HG03520 (cell line): ENCODE measurements around the gene OGFOD2.
"Not testable (repeated sequence)": the region's sequence is repeated elsewhere in the genome, so short reads cannot be mapped to it uniquely, and the experiment has no call there.

Experiments used
- ATAC-seq: cut with Tn5 transposase; IDR thresholded peaks from one replicate; pipeline ENCODE4 v1.9.1; 2021; ENCODE audit warnings: mild to moderate bottlenecking, moderate library complexity; ENCODE audit not compliant: unreplicated experiment

OGFOD2 gene

GRCh38 chr12:123001464-123001863 is 26.4 kb downstream of the OGFOD2 start:
- ATAC-seq = no peak

DNA sequence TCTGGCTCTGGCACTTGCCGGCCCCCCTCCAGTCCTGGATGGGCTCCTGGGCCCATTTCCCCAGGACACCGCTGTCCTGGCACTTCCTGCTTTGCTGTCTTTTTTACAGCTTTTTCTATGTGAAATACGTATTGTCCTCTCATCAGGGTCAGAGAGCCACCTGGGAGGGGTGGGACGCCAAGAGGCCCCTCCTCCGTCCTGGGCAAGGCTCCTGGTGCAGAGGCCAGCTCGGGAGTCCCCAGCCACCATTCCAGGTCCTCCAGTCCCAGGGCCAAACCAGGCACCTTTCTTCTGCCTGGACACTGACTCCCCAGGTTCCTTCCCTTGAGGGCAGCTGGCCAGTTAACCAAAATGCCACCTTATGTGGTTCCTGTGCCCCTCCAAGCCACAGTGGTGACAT is 28.2 kb downstream of the OGFOD2 start:
- no peak for ATAC-seq

GRCh38 chr12:123004287-123004686 is 29.2 kb downstream of the OGFOD2 start:
- ATAC-seq = no peak

DNA sequence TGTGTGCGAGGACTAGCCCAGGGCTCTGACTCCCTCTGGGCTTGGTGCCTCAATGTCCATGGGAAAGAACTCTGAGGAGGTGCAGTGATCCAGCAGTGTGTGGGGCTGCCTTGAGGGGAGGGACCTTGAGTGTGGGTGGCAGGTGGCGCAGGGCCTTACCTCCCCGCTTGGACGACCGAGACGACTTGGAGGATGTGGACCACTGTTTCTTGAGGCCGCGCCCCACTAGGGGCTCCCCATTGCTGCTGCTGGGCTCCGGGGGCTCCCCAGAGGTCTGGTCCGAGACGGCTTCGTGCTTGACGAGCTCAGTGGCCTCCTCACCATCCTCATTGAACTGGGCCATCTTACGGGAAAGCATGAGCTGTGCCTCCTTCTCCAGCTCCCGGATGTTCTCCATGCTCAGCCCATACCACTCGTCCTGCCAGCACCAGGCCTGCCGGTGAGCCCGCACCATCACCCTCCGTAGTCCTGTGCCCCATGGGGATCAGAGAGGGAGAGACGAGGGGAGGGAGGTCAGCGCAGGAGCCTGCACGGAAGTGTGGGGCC is 30.1 kb downstream of the OGFOD2 start:
- no peak for ATAC-seq

DNA sequence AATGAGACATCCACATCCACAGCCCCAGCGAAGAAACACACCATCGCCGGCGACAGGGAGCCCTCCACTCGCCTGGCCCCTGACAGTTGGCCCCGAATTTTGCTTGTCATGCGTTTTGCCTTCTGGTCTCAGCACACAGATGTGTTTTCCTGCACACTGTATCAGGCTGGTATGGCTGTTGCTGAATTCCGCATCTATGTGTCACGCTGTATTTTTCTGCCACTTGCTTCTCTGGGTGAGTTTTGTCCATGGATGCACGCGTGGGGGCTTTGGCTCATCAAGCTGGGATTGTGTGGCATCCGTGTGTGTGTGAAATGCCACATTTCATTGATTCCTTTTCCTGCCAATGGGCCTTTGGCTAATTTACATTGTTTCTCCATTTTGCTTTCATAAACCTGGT is 31.9 kb downstream of the OGFOD2 start:
- ATAC-seq = no peak

- ATAC-seq = no peak
Measured at GRCh38 chr12:123010110-123010509, 35.1 kb downstream of the OGFOD2 start.

GRCh38 chr12:123010681-123011080 is 35.6 kb downstream of the OGFOD2 start:
- no peak for ATAC-seq

DNA sequence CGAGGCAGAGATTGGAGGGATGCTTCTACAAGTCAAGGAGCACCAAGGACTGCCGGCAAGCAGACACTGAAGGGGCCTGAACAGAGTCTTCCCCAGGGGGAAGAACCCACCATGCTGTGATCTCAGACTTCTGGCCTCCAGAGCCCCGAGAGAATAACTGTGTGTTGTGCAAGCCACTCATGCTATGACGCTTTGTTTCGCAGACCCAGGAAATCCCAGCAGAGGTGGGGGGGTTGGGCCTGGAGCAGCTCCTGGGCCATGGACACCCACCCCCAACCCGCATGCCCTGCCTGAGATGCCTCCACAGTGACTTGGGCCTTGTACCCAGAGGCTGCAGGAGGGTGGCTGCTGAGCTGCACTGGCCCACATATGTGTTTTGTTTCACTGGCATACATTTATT is 36.7 kb downstream of the OGFOD2 start:
- no peak for ATAC-seq

DNA sequence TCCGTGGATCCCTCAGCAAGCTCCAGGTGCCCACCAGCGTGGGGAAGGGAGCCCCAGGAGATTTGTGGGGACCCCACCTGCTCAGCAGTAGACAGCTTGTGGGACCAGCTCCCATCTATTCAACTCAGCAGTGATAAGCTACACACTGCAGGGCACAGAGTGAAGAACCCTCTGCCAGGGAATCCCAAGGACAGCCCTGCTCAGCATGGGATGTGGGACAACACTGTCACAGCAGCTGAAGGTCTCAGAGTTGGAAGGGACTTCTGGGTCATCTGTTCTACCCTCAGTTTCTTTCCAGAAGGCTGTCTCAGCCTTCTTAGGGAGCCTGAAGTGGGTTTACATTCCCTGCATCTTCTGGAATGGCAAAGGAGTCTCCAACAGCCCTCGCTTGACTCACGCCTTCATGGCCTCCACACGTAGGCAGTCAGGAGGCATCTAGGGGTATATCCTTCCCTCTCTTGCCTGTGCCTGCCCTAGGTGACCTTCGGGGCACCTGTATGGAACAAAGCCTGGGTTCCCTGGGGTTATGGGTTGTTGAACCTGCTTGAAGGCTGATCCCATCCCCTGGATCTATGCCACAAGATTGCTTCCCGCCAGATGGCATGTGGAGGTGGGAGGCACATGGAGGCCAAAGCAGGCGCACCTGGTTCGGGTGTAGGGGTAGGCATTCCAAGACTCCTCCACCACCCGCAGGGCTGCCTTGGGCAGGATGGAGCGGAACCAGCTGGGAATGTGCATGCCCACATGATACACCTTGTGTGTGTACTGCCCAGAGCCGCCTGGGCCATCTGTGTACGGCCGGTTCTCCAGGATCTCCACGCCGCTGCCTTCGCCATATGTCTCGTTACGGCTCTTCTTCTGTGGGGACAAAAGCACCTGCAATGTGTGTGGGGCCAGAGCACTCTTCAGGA is 38.4 kb downstream of the OGFOD2 start:
- ATAC-seq = no peak

DNA sequence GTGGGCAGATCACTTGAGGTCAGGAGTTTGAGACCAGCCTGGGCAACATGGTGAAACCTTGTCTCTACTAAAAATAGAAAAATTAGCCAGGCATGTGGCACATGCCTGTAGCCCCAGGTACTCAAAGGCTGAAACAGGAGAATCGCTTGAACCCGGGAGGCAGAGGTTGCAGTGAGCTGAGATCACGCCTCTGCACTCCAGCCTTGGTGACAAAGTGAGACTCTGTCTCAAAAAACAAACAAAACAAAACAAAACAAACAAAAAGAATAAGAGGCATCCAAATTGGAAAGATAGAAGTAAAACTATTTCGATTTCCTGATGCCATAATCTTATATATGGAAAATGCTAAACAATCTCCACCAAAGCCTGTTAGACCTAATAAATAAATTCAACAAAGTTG is 39.4 kb downstream of the OGFOD2 start:
- not testable (repeated sequence) for ATAC-seq

DNA sequence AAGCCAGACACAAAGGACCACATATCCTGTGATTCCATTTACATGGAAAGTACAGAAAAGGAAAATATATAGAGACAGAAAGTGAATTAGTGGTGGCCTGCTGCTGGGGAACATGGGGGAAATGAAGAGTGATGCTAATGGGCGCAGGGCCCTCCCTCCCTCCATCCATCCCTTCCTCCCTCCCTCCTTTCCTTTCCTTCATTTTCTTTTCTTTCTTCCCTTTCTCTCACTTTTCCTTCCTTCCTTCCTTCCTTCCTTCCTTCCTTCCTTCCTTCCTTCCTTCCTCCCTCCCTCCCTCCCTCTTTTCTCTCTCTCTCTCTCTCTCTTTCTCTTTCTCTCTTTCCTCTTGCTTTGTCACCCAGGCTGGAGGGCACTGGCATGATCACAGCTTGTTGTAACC is 42.7 kb downstream of the OGFOD2 start:
- ATAC-seq = no peak

- ATAC-seq = no peak
Measured at GRCh38 chr12:123019841-123020138, 44.7 kb downstream of the OGFOD2 start.

DNA sequence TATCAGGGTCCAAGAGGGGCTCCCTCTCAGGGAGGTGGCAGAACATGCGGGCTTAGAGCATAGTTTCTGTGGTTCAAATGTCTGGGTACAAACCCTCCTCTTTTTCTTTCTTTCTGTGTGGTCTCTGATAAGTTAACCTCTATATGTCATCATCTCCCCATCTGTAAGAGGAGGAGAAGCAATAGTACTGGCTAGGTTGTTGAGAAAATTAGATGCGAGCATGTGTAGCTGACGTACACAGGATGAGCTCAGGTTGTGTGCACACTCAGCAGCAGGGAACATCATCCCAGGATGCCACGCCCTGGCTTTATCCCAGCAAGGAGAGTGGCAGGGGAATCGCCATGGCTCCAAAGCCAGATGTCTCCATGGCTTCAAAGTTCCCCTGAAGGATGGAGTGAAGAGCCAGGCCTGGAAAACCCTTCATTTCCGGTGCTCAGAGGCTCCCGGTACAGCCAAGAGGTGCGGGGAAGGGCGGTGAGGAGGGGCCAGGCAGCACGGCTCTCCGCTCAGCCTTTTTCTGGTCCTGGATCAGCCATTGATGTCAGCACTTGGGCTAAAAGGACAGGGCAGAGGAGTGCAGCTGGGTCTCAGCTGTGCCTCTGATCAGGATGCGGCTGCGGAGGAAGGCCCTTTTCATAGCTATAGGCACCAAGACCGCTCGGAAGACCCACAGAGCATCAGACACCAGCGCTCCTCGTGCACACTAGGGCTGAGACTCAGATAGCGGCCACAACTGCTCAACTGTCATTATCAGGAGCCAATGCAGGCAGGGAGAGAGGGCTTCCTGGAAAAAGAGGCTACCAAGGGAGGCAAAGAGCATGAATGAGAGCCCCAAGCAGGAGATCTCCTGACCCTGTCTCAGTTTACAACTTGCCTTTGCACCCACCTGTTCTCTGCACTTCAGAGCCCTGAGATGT is 46.9 kb downstream of the OGFOD2 start:
- no peak for ATAC-seq

DNA sequence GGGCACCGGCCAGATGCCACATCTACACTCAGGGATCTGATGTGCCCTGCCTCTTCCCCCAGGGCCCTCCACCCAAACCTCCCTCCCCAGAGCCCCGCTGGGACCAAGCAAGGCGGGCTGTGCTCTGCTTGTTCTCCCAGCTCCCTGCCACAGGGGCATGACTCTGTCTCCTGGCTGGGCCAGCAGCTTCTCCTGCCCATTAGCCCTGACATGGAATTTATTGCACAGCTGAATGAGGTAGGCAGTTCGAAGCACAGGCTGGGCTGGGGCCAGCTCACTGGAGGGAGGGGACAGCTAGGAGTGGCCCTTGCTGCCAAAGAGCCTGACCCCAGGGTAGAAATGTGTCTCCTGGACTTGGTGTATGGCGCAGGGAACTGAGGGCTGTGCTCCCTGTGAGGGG is 47.8 kb downstream of the OGFOD2 start:
- ATAC-seq = no peak

DNA sequence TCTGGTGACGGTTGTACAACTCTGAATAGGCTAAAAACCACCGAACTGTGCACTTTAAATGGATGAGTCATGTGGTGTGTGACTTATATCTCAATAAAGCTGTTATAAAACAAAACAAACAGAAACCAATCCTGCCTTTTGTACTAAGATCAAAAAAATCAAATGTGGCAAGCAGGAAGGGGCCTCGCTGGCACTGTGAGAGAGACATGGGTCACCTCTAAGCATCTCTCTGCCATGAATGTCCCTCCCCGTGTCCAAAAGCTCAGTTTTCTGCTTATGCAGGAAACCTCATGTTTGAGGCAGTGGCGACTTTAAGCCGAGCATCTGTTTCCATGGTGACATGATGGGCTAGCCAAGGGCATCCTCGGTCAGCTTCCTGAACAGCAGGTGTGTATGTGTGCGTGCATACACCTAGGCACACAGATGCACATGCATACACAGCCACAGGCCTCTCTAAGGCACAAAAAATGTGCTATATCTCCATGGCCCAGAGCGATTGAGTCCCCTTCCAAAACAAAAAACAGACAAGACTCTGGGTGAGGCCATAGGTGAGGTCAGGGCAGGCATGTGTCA is 49.9 kb downstream of the OGFOD2 start:
- no peak for ATAC-seq

- no peak for ATAC-seq
Measured at GRCh38 chr12:123026094-123026853, 51.2 kb downstream of the OGFOD2 start.

DNA sequence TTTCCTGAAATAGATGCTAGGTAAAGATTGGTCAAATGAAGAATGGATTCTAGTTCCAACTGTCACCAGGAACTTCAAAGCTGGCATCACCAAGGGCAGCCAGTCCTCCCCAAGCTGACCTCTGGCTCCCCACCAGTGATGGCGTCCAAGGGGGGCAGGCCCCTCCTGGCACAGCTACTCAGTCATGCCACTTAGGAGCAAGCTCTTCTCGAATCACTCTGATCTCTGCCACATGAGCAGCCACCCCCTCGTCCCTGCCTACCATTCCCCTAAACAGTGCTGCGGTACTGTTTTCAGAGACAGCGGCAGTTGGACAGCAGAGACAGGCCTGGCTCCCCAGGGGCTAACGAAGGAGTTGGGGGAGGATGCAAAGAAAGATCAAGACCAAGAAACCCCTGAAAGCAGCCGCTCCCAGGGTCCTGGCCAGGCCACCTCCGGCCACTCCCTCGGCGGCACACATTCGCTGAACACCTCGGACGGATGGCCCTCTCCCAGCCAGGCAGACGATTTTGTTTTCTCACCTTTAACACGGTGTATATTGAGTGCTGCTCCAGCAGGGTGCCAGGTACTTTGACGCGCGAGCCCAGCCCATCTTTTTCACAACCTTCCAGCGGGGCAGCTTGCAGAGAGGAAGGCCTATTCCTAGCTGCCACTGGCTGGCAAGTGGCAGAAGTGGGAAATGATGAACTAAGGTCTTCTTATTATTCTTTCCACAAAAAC is 52.8 kb downstream of the OGFOD2 start:
- ATAC-seq = no peak

- ATAC-seq = no peak
Measured at GRCh38 chr12:123028475-123028874, 53.4 kb downstream of the OGFOD2 start.

- ATAC-seq = no peak
Measured at GRCh38 chr12:123029550-123029949, 54.5 kb downstream of the OGFOD2 start.
